Superior temporal gyrus (tissue), 1 donor: ENCODE results near the gene LEF1.

ENCODE experiments used
- DNase-seq: peaks from one replicate; pipeline ENCODE4 v3.0.0-alpha.2; 2016; ENCODE audit errors: extremely low spot score

Gene LEF1

DNA sequence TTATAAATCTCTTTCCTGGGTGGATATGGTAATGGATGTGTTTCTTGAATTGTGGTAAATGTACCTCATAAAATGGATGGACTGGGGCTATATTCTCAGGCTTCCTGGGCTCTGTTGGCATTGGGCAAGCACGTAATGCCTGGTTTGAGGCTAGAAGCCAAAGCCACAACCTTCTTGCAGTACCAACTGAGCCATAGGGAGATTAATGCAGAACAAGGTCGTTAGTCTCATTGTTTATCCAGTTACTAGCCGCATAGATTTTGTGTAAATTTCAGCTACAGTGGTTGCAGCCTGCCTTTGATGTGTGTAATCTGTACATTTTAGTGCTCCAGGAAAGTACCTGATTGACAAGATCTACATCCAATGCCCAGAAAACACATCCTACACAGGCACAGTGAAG, 7.2 kb upstream of the LEF1 start:
- no peak for DNase-seq

DNA sequence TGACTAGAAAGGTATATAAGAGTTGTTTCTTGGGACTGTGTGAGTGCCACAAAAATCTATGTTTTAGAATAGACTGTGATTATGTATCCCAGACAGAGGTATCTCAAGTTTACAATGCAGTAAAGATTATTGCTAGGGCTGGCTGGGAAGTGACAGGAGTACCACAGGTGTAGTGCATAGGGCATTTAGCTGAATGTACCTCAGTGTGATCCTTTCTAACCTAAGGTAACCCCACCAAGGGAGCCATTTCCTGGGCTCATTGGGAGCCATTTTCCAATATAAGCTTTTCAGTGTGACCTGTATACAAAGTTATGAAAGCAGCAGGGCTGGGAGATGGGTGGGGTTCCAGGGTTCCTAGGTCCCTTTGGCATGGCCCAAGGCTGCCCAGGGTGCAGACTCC, 6.1 kb upstream of the LEF1 start:
- DNase-seq, result no peak

DNA sequence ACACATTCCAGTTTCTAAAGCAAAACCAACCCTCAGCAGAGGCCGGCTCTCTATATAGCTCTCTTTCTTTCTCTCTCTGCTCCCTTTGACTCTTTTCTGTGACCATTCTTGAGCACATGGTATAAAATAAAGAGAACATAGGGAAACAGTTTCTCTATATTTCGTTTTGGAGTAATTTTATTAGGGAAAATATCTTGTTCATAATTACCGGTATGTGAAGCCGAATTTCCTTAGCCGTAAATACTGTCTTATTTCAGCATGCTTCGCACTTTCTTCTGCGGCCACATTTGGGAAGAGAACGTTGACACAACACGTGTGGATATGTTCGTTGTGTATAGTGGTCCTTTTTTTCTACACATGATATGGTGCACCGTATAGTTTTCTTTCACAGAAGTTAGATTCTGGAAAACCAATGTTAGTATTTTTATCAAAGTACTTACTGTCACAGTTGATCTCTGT, 4.9 kb upstream of the LEF1 start:
- DNase-seq, result no peak

DNA sequence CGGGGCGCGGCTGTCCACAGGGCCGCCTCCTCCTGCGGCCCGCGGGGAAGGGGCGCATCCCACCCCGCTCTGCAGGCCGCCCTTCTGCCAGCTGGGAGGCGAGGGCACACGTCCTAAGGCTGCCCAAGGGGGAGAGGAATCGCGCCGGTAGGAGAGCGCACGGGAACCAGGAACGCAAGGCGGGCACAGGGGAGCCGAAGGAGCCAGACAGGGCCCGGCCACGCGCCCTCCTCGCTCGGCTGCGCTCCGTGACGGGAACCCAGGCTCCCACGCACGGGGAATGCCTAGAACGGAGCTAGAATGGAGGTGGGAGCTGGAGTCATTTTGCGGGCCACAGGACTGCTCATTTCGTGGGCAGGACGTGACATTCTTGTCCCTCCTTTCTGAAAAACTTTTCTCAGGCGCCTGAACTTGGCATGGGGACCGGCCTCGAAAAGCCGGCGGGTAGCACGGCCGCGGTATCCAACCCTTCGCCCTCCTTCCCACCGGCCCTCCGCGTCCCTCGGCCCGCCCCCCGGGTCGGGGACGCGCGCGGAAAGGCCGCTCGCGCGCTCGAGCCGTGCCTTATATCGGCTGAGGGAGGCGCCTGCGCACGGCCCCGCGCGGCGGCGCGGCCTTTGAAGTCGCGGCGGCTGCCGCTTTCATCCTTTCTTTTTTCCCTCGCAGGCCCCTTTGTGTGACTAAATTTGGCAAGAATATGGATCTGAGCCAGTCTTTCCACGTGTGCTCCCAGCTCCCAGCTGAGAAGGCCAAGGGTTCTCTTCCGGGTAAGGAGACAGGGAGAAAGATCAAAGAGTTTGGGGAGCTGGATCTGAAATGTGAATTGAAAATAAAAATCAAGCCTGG, 4.2 kb upstream of the LEF1 start:
- DNase-seq, result no peak

DNA sequence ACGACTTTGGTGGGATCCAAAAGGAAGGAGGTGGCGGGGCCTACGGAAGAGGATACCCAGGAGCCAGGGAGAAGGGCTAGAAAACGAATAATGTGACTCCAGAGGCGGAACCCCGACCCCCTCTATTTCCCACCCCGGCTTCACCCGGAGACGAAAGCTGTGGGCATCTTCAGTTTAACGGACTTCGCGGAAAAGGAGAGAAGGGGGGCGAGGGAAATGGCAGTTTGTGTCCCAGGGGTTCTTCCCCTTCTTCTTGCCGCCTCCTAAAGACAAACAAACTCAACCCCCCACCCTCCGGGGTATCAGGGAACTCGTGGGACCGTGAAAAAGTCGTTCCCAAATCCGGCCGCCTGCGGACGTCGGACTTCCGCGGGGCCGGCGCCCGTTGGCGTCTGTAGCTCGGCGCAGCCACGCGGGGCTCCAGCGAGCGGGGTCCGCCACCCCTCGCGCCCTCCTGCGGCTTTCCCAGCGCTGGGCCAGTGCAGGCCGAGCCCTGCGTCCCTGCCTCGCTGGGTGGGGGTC, 3.6 kb upstream of the LEF1 start:
- no peak for DNase-seq

DNA sequence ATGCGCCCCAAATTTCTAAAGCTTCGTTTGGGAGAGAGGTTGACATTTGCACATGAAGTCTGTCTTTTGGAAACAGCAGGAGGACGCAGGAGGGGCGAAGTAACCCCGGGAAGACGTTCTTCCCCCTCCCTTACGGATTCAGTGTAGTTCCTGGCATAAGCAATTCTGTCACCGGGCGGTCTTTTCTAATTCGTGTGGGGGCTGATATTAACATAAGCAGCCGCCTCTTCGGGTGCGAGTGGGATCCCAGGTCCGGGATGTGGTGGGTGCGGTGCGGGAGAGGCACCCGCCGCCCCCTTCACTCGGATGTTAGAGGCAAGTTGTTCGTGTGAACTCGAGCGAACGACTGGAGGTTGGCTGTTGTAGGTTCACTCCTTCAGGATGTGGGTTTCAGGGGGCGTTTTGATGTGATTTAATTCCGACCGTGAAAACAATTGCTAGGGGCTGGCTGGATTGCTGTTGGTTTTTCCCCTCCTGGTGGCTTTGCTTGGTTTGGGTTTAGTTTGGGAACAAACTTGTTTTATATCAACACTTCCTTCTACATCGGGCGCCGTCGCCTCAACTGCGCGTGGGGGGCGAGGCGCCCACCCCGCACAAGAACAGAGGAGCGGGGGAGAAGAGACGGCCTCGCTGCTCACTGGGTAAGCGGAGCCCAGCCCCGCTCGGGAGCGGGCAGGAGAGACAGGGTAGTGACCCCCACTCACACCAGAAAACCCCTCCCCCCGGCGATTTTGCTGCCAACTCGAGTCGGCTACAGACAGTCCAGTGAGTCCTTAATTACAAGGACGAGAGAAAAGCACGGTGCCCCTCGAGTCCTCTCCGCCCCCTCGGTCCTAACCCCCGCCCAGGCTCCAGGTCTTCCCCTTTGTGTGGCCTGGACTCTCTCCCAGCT, 2.9 kb upstream of the LEF1 start:
- DNase-seq, result no peak

DNA sequence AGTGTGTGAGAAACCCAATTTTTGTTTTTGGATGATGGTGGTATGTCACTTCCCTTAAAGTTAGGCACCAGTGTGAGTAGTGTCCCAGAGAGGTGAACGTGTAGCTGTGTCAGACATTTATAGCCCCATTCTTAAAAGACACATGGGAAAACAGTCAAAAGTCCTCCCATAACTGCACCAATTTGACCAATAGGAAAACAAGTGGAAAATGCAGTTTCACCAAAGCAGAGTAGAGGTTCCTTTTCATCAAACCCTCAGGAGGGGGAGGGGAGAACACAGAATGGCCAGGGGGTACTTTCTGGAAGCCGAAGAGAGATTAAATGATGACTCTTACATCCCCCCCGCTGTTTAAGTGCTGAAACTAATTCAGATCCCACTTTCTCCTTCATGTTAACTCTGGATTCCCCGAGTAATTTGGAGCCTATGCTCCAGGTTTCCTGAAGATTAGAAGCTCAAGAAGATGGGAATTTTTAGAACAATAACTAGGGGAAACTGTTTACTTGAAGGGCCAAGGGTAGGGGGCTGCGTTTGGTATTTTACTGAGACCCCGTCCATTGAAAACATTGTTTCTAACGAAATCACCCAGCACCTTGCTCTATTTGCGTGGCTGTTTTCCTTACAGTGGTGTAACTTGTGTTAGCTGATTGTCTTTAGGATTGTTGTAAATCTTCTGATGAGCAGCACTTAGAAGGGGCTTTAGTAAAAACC, 2.1 kb upstream of the LEF1 start:
- no peak for DNase-seq

DNA sequence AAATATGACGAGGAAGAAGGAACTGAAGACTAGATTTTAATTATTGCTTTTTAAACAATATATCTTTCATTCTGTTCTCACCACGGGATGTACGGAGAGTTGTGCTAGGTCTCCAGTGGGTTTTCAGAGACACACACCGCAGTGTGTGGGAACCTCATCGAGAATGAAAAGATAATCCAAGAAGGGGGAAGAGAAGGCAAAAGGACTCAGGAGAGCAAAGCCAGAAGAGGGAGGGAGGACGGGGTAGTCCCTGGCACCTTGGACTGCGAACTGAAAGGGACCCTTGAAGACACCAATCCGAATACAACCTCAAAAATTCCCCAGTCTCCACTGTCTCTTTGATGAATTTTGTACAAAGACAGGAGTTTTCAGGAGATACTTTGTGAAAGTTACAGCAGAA, 932 bp upstream of the LEF1 start:
- DNase-seq, result no peak

DNA sequence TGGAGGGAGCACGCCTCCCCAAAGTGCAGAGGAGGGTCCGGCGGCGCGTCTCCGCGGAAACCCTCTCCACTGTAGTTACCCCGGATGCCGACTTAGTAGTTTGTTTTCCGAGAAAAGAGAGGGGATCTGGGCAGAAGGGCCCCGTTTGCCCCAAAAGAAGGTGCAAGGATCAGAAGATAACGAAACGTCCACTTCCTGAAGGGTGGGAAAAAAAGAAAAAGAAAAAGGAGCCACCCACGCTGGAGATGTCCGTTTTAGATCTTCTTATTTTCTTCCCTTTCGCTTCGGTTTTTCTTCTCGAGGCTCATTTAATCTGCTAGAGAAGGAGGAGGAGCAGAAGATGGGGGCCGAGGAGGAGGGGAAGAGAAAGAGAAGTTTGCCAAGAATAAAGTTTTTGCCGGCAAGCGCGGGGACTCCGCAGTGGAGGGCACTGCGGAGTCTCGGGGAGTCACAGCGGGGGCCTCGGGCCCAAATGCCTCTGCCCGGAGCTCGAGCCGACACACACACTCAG, 517 bp downstream of the LEF1 start:
- no peak for DNase-seq

DNA sequence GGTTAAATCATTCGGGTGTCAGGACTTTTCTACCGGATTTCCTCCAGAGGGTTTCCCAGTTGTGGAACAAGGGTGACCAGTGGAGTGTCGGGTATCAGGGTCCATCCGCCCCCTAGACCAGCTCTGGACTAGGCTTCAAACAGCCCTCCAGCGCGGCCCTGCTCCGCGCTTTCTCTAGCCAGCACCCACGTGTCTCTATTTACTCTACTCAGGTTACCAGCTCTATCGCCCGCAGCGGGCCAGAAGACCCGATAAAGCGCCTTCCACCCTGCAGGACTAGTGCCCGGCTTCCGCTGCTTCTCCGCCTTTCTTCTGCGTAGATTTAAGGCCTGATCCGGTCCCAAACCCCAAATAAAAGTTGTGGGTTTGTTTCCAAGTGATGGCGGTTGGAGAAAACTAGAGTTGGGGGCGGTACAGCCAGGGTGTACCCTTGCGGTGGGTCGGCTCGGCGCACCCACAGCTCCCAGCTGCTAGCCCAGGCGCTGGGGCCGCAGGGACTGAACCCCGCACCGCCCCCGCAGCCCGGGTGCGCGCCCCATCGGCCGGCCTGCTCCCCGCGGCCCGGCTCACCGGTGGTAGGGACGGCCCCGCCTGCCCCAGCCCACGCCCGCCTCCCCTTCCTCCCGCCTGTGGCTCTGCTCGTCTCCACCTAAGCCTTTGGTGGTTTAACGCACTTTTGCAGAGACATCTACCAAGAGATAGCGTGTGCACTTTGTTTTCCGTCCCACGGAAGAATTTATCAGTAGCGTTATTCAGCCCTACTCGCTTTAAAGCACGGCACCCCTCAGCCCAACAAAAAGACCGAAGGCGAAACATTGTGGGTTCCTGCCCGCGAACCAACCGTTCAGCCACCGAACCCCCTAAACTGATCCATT, 2.1 kb downstream of the LEF1 start:
- DNase-seq, result no peak

DNA sequence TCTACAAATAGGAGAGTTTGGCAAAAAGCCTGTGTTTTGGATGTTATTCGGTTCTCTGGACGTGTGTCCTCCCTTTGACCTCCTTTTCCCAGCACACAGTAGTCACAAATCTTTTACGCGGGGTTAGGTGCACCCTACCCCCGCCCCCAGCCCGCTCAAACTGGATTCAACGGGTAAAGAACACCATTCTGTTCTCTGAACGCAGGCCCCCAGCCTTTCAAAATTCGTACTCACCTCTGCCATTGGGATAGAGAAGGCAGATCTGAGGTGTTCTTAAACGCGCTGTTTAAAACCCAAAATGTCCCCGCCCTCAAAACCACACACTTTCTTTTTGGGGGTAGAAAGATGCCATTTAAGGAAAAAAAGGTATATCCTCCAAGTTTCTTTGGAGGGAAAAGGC, 2.7 kb downstream of the LEF1 start:
- DNase-seq, result no peak

DNA sequence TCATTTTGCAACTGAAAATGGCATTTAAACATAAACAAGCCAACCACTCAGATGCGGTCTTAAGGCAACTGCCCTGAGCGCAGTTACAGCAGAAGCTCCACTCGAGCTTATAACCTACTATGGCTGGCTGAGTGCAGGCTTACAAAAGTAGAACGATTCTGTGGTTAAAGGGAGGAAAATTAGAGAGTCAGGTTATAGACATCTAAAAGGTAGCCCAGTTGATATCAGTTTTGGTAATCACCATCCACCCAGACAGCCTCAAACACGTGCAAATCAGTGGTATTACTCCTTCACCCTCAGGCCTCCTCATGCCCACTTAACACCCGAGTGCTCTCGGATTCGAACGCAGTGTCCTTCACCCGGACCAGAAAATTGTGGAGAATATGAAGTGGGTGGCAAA, 3.1 kb downstream of the LEF1 start:
- DNase-seq, result no peak

DNA sequence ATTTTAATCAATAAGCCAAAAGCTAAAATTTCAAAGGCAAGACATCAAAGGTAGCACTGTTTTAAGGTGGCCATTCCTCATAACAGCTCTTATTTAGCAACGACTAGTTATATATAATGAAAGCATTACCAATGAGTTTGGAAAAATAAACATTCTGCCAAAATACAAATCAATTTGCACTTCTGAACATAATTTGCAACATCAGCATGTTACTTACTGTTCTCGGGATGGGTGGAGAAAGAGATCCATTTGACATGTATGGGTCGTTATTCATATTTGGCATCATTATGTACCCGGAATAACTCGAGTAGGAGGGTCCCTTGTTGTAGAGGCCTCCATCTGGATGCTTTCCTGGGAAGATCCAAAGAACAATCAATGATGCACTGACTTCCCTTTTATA, 5.4 kb downstream of the LEF1 start:
- no peak for DNase-seq

DNA sequence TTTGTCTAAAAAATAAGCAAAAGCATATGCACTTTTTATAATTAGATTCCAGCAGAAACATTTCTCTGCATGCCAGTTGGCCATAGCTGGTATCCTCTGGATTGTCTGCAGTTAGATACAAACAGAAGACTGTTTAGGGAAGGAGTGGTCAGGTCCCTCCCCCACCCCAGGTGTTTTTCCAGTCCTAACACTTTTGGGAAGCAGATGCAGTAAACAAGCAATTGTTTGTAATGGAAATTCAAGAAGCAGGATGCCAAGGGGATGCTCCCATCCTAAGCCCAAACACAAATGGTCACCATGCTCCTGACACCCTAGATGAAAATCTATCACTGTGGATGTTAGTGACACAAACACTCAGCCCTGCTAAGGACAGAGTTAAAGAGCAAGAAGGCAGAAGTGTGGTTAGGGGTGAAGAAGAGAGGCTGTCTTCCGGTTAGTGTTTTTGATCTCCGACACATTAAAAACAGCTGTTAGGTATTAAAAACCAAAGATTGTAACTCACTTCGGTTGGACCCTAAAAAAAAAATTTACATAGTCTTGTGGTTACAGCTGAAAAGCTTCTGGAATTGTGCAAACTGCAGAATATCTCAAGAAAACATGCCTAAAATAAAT, 7.9 kb downstream of the LEF1 start:
- DNase-seq, result no peak

DNA sequence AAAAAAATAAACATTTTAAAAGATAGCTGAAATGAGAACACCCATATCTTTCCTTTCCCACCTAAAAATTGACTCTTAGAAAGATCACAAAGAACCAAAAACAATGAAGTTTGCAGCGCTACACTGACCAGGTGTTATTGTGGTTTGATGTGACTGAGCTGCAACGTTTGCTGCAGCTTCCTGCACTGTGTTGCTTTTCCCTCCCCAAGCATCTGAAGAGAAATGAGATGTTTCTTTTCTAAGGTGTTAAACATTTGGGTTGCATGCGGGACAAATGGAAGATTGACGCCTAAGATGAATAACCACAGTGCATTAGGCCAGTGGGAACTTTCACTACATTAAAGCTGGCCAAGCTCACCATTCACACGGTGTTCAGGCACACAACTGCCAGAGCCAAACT, 8.9 kb downstream of the LEF1 start:
- DNase-seq, result no peak

DNA sequence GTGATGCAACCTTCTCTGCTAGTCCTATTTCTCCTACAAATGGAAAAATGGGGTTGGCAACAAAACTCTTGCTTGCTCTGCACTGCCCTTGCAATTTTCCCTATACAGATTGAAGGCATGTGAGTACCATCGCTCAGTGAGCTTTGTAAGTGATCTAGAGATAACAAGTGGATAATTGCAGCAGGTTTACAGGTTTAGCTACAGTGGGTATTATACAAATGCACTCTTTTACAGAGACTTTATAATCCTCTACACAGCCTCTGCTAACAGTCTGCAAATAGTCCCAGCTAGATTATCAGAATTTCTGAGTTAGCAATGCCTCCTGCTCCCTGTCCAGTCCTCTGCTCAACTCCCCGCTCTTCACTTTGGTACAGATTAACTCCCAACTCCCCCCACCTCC, 11.1 kb downstream of the LEF1 start:
- DNase-seq, result no peak

DNA sequence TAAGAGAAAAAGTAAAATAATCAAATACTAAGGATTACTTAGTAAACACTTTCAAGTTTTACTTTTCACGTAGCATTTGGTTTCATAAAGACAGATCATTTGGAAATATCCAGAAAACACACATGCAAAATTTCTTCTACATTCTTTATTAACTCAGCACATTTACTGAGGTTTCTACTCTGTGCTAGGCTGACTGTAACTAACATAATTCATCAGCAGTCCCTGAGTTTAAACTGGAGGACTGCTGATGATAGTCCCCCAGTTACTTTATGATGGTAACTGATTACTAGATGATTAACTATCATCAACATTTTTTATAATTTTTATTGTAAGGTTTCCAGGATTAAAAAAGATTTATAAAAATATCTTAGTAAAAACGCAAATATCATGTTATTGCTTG, 12.3 kb downstream of the LEF1 start:
- no peak for DNase-seq

DNA sequence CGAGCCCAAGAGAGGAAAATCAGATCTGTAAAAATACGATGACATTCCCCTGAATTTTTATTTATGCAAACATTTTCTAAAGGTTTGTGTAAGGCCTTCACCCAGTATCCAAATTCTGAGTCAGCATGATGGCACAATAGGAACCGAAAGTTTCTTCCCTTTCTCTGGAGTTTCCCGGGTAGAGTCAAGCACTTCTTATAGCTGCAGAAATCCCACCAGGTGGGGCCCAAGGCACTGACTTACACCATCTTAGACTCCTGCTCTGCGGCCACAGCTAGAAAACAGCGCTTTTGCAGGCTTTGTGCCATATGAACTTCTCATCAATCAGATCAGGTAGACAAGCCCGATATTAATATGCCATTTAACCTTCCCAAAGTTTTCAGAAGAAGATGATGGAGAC, 13.4 kb downstream of the LEF1 start:
- no peak for DNase-seq

DNA sequence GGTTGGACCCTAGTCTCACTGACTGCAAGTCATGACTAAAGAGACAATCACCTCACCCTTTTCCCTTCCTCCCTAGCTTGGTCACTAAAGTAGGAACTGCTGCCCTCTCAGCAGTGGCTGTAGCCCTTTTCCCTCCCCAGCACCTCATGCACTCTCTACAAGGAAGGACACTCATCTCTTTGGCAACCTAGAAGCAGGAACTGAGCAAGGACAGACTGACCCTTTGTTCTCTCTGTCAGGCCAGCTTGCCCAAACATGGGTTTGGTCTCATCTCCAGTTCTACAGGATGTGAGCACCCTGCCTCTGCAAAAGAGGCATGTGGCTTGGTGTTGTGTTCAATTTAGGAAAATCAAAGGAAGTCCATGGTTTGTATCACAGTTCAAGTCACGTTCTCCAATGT, 15.8 kb downstream of the LEF1 start:
- no peak for DNase-seq

DNA sequence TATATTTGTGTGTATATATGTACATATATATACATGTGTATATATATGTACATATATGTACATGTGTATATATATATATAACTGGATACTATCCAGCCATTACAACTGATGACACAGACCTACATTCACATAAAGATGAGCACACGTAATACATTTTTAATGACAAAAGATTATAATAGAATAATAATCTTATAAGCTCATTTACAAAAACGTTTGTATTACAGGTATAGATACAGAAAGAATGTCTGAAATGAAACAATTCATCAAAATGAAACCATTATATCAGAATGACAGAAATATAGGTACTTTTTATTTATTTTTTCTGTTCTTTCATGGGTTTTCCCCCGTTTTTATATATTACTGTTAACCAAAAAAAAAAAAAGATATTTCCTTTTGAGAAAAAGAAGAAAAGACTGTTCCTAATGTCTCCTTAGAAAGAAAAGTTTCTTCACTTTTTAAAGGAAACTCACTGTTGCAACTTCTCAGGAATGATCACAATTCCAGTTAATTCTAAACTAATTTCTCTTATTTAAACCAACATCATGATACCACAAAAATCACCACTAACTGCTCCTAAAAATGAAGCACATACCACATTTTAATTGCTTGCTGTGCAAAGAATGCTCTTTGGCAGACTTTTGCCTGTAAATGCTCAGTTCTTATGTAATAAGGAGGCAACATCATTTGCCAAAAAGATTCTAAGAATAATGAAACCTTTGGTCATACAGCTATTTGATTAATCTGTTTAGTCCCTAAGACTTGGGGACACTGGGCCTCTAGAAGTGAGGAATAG, 18.9 kb downstream of the LEF1 start:
- no peak for DNase-seq
